ENCODE measurements around the gene DLG1. TPM values are rescaled to one million over a fixed set of nuclear protein-coding genes. Genes with fewer than 3 reads are reported as not detected.

Gene DLG1
- total RNA-seq, 1 donor from 2014 or later: 77.5 TPM

GRCh38 chr3:197024881-197025735 lies 273.3 kb downstream of the DLG1 start:
- Histone ChIP-seq H3K36me3 (no peaks in the 10 kb centered on the region), H3K4me1 (peaks cover 15% of the 10 kb centered on the region), H3K27ac (no peak overlapping the region), H3K27me3 (no peaks in the 10 kb centered on the region), H3K4me3 (no peak overlapping the region), H3K9me3 (no peaks in the 10 kb centered on the region)
- intact Hi-C loops (cut with DNase I): no loop called here
- no peak for ATAC-seq
- TF ChIP-seq CTCF (IDR thresholded peaks at IDR 0.05): no peak
- no peak for DNase-seq

- no peak for ATAC-seq
- no peaks in the 10 kb centered on the region for H3K9me3 ChIP-seq
- DNase-seq: no peak
- TF ChIP-seq CTCF (IDR thresholded peaks at IDR 0.05): no peak
- intact Hi-C loops (cut with DNase I): no loop called here
- H3K27ac ChIP-seq: no peak overlapping the region
- no peaks in the 10 kb centered on the region for H3K27me3 ChIP-seq
- peaks cover 13% of the 10 kb centered on the region for H3K4me1 ChIP-seq
- H3K4me3 ChIP-seq: no peak overlapping the region
- no peaks in the 10 kb centered on the region for H3K36me3 ChIP-seq
These were observed 274.3 kb downstream of the DLG1 start for GRCh38 chr3:197023998-197024651.

GRCh38 chr3:197023241-197023997 lies 275.0 kb downstream of the DLG1 start:
- no peak for DNase-seq
- Histone ChIP-seq H3K27ac (no peak overlapping the region), H3K27me3 (no peaks in the 10 kb centered on the region), H3K9me3 (no peaks in the 10 kb centered on the region), H3K4me3 (no peak overlapping the region), H3K36me3 (no peaks in the 10 kb centered on the region), H3K4me1 (peaks cover 8% of the 10 kb centered on the region)
- intact Hi-C loops (cut with DNase I): no loop called here
- ATAC-seq: no peak
- TF ChIP-seq CTCF (IDR thresholded peaks at IDR 0.05): no peak

GRCh38 chr3:197022405-197023231 lies 275.8 kb downstream of the DLG1 start:
- H3K27me3 ChIP-seq: no peaks in the 10 kb centered on the region
- no peaks in the 10 kb centered on the region for H3K9me3 ChIP-seq
- H3K4me3 ChIP-seq: no peak overlapping the region
- no peak for TF ChIP-seq CTCF (IDR thresholded peaks at IDR 0.05)
- no peaks in the 10 kb centered on the region for H3K36me3 ChIP-seq
- H3K4me1 ChIP-seq: peaks cover 8% of the 10 kb centered on the region
- ATAC-seq: no peak
- DNase-seq: no peak
- intact Hi-C loops (cut with DNase I): no loop called here
- H3K27ac ChIP-seq: no peak overlapping the region

- no peaks in the 10 kb centered on the region for H3K9me3 ChIP-seq
- no peaks in the 10 kb centered on the region for H3K36me3 ChIP-seq
- no peaks in the 10 kb centered on the region for H3K27me3 ChIP-seq
- DNase-seq: no peak
- TF ChIP-seq CTCF (IDR thresholded peaks at IDR 0.05): no peak
- intact Hi-C loops (cut with DNase I): no loop called here
- ATAC-seq: no peak
- H3K4me3 ChIP-seq: no peak overlapping the region
- no peak overlapping the region for H3K27ac ChIP-seq
- peaks cover 8% of the 10 kb centered on the region for H3K4me1 ChIP-seq
These were observed 276.5 kb downstream of the DLG1 start for GRCh38 chr3:197021729-197022404.
